CD4-positive, alpha-beta T cell (primary cell): ENCODE measurements around the gene MDM1. TPM values are rescaled to one million over a fixed set of nuclear protein-coding genes. Genes with fewer than 3 reads are reported as not detected.

Experiments used
- ATAC-seq: fragments of 200-7000 bp; cut with Tn5 transposase; one replicate; pipeline ENCODE4 v1.10.0; 2022; ENCODE audit warnings: mild to moderate bottlenecking; ENCODE audit not compliant: poor library complexity
- CTCF ChIA-PET: fragments of 350-600 bp; sonication (Branson Sonifier 250); formaldehyde crosslinking; loops from one replicate; lab custom pipeline; 2021; ENCODE audit warnings: antibody characterized with exemption, inconsistent platforms; lab: Charles Lee
- POLR2A ChIA-PET: fragments of 350-600 bp; sonication (Branson Sonifier 250); formaldehyde crosslinking; loops from one replicate; lab custom pipeline; 2021; ENCODE audit warnings: antibody characterized with exemption, inconsistent platforms; lab: Charles Lee
- DNase-seq, 14 experiments: peaks; one replicate each; pipeline ENCODE4 v3.0.0-alpha.2; 2013 to 2020; ENCODE audit warnings: mixed read lengths in 2 of 14
- H3K27ac ChIP-seq, 2 donors: one replicate each; pipeline versions ENCODE4 v1.5.1 to v1.7.0; 2013; ENCODE audit warnings: low read length in 2 of 2, low read depth in 1 of 2, mild to moderate bottlenecking in 1 of 2
- H3K27me3 ChIP-seq, 2 experiments: 1 replicate in 1 of 2; 2 replicates in 1 of 2; pipeline versions ENCODE4 v1.6.1 to v1.7.0; 2013; ENCODE audit warnings: low read length in 2 of 2, control low read depth in 1 of 2, mild to moderate bottlenecking in 1 of 2, moderate library complexity in 1 of 2; ENCODE audit not compliant: insufficient read depth in 2 of 2, control insufficient read depth in 1 of 2
- H3K36me3 ChIP-seq: one replicate; pipeline ENCODE4 v1.6.1; 2013; ENCODE audit warnings: low read length, control low read depth; ENCODE audit not compliant: insufficient read depth
- H3K4me1 ChIP-seq: one replicate; pipeline ENCODE4 v1.6.1; 2013; ENCODE audit warnings: low read length, control low read depth; ENCODE audit not compliant: insufficient read depth
- H3K4me3 ChIP-seq: one replicate; pipeline ENCODE4 v1.5.1; 2013; ENCODE audit warnings: mild to moderate bottlenecking, low read length, moderate library complexity
- H3K9me3 ChIP-seq, 2 experiments: 1 replicate in 1 of 2; 2 replicates in 1 of 2; pipeline versions ENCODE4 v1.6.1 to v1.7.0; 2013; ENCODE audit warnings: low read length in 2 of 2, mild to moderate bottlenecking in 2 of 2, control low read depth in 1 of 2, moderate library complexity in 1 of 2; ENCODE audit not compliant: control insufficient read depth in 1 of 2, insufficient read depth in 1 of 2
- H3K27ac Mint-ChIP-seq: one replicate; pipeline ENCODE4 v1.8.0; 2020; ENCODE audit warnings: mixed read lengths
- H3K27me3 Mint-ChIP-seq: one replicate; pipeline ENCODE4 v1.8.0; 2021; ENCODE audit warnings: mixed read lengths
- H3K36me3 Mint-ChIP-seq: one replicate; pipeline ENCODE4 v1.8.0; 2021; ENCODE audit warnings: low read depth, mixed read lengths
- H3K4me1 Mint-ChIP-seq: one replicate; pipeline ENCODE4 v1.8.0; 2021; ENCODE audit warnings: low read depth, mixed read lengths
- H3K4me3 Mint-ChIP-seq: one replicate; pipeline ENCODE4 v1.8.0; 2020; ENCODE audit warnings: mild to moderate bottlenecking, mixed read lengths
- H3K9me3 Mint-ChIP-seq: one replicate; pipeline ENCODE4 v1.8.0; 2020; ENCODE audit warnings: mixed read lengths
- CTCF ChIP-seq: fragments of 200-600 bp; IDR thresholded peaks from one replicate; pipeline ENCODE4 v1.8.0; 2022; ENCODE audit warnings: antibody characterized with exemption, mild to moderate bottlenecking
- intact Hi-C, 2 experiments: fragments of 100-400 bp; cut with DNase I in 1 of 2; cut with micrococcal nuclease in 1 of 2; formaldehyde crosslinking; loops; one replicate each; pipeline versions ENCODE4 v1.15.1 to v1.9.0; 2023 to 2025; cut with DNase I, micrococcal nuclease
- total RNA-seq, 174 experiments: library from RNA in 2 of 174; stranded (reverse) in 2 of 174; gene quantifications; one replicate each; pipeline ENCODE4 v1.2.3 and lab custom pipeline; 2021 to 2026

Gene MDM1
- total RNA-seq, 2 experiments from 2014 or later: 11.0 to 11.6 TPM

DNA sequence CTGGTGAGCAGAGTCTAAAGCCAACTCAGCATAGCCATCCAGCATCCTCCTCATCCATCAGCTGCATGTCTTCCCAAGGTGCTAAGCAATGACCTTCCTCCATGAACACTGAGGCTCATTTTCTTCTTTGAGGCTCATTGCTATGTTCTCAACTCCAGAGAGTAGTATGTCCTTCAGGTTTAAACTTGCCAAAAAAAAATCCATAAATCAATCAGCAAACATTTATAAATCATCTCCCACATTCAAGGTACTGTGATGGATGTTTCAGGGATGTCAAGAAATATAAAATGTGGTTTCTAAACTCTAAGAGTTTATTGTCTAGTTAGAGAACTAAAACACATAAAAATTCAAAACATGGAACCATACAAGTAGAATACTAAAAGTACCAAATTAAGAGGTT, 29.8 kb upstream of the MDM1 start:
- Mint-ChIP-seq H3K36me3 (no peaks in the 10 kb centered on the region), H3K9me3 (no peaks in the 10 kb centered on the region), H3K4me3 (no peak overlapping the region), H3K4me1 (peaks cover 59% of the 10 kb centered on the region), H3K27ac (no peak overlapping the region), H3K27me3 (no peaks in the 10 kb centered on the region)
- DNase-seq (no peak), ATAC-seq (no peak)
- ChIA-PET CTCF (no interaction called here), POLR2A (interaction anchor here (0.6 to 1.6 kb wide), 2 partner anchors 11 to 248 kb away, joined by 3 to 4 read pairs; no protein-coding TSS in a partner anchor)
- Histone ChIP-seq H3K27me3 (no peaks in the 10 kb centered on the region), H3K4me3 (no peak overlapping the region), H3K4me1 (peaks cover 44% of the 10 kb centered on the region), H3K36me3 (no peaks in the 10 kb centered on the region), H3K27ac (no peak overlapping the region), H3K9me3 (no peaks in the 10 kb centered on the region)
- TF ChIP-seq CTCF: no peak
- intact Hi-C loops: loop anchor here (2.0 to 10.0 kb wide), 5 partner anchors 85 to 445 kb away; partner anchors contain the start of gene MDM2 (in 1 of the 2)

DNA sequence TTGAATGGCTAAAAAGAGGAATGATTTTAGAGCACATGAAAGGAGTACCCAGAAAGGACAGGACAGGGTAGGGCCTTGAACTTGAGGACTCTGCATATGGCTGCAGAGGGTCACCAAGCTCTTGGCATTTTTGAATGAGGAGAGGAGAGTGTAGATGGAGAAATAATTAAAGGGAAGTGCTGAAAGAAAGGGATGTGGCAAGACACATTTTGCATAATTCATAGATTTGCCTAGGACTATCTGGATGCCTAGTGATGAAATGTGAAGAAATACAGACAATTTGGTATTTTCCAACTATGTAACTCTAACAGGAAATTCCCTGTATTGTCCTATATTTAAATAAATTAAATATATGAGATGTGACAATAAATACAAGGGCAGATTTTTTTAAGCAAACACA, 27.5 kb upstream of the MDM1 start:
- H3K36me3 ChIP-seq: no peaks in the 10 kb centered on the region
- Mint-ChIP-seq H3K4me3 (no peak overlapping the region), H3K36me3 (no peaks in the 10 kb centered on the region), H3K9me3 (no peaks in the 10 kb centered on the region), H3K4me1 (peaks cover 38% of the 10 kb centered on the region), H3K27ac (peak overlapping the region; percentile 67), H3K27me3 (no peaks in the 10 kb centered on the region)
- ChIA-PET CTCF (interaction anchor here (0.6 to 1.6 kb wide), 5 partner anchors 11 to 1130 kb away, joined by 3 to 5 read pairs (median 3); partner anchors contain the start of gene NUP107), POLR2A (interaction anchor here (0.8 to 2.2 kb wide), 4 partner anchors 179 to 327 kb away, joined by 3 to 10 read pairs (median 4); partner anchors contain the start of gene RAP1B)
- no peak for TF ChIP-seq CTCF
- ATAC-seq (no peak), DNase-seq (peak in 2 of 14 experiments; percentile 37 to 56)
- H3K27ac ChIP-seq: no peak overlapping the region
- peaks cover 26% of the 10 kb centered on the region for H3K4me1 ChIP-seq
- H3K4me3 ChIP-seq: no peak overlapping the region
- H3K27me3 ChIP-seq: no peaks in the 10 kb centered on the region
- intact Hi-C loops: loop anchor here (2.0 to 10.0 kb wide), 12 partner anchors 88 to 713 kb away; partner anchors contain the start of genes MDM2 (in 2 of the 2) and SLC35E3 (in 1 of the 2)
- no peaks in the 10 kb centered on the region for H3K9me3 ChIP-seq

DNA sequence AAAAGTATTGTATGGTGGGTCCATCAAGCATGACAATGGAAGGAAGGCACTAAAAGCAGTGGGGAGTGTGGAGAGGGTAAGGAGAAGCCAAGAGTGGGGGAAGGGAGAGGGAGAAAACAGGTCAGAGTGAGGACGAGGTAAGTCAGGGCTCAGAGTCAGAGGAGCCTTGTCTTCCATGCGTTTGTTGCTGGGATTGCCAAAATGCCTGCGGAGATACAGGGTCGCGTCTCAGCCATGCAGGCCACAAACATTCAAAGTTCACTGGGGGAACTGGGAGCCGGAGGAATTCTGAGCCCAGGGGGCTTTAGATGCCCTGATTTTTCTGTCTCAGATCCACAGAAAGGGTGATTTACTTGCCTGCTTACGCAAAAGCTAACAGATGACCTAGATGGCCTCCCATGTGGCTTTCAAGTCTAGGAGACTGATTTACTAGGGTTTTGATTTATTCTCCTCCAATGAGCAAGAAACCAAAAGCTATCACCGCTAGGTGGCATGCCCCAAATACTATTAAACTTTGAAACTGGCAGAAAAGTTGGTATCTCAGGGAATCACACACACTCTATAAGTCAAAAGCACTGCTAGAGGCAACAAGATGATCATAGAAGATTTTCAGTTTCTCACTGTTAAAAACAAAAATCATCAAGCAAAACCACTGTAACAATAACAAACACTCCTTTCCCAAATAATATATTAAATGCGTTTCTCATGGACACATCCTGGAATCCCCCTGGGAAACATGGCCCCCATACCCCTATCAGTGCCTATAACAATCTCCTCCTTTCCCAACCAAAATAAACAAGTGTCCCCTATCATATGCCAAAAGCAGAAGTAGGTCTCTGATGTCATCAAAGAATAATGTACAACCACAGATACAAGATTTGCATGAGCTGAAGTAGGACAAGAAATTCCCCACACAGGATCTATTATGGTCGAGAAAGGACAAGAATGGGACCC, 26.6 kb upstream of the MDM1 start:
- peak; percentile 92 for ATAC-seq
- peaks cover 29% of the 10 kb centered on the region for H3K4me1 Mint-ChIP-seq
- no peaks in the 10 kb centered on the region for H3K9me3 Mint-ChIP-seq
- H3K9me3 ChIP-seq: no peaks in the 10 kb centered on the region
- TF ChIP-seq CTCF: peak; percentile 72
- no peak overlapping the region for H3K27ac ChIP-seq
- no peaks in the 10 kb centered on the region for H3K36me3 Mint-ChIP-seq
- no peaks in the 10 kb centered on the region for H3K36me3 ChIP-seq
- H3K4me3 ChIP-seq: no peak overlapping the region
- CTCF ChIA-PET: interaction anchor here (0.6 to 1.6 kb wide), 7 partner anchors 10 to 1999 kb away, joined by 3 to 5 read pairs (median 3); partner anchors contain the start of genes CAND1 and NUP107
- H3K27me3 ChIP-seq: no peaks in the 10 kb centered on the region
- intact Hi-C loops: loop anchor here (2.0 to 10.0 kb wide), 7 partner anchors 233 to 714 kb away; partner anchors contain the start of genes MDM2 (in 1 of the 2) and SLC35E3 (in 1 of the 2)
- peak; percentile 36 to 84 (median 55) for DNase-seq
- no peaks in the 10 kb centered on the region for H3K27me3 Mint-ChIP-seq
- H3K4me1 ChIP-seq: peaks cover 21% of the 10 kb centered on the region
- peak overlapping the region; percentile 67 for H3K27ac Mint-ChIP-seq
- H3K4me3 Mint-ChIP-seq: no peak overlapping the region
- POLR2A ChIA-PET: interaction anchor here (0.6 to 2.2 kb wide), 10 partner anchors 10 to 383 kb away, joined by 3 to 10 read pairs (median 3); partner anchors contain the start of genes NUP107 and RAP1B
